Measurements from ENCODE around the gene NAT8L. TPM values are rescaled to one million over a fixed set of nuclear protein-coding genes. Genes with fewer than 3 reads are reported as not detected.

Gene NAT8L
- total RNA-seq, 1 experiment from 2014 or later, result 13.9 TPM

DNA sequence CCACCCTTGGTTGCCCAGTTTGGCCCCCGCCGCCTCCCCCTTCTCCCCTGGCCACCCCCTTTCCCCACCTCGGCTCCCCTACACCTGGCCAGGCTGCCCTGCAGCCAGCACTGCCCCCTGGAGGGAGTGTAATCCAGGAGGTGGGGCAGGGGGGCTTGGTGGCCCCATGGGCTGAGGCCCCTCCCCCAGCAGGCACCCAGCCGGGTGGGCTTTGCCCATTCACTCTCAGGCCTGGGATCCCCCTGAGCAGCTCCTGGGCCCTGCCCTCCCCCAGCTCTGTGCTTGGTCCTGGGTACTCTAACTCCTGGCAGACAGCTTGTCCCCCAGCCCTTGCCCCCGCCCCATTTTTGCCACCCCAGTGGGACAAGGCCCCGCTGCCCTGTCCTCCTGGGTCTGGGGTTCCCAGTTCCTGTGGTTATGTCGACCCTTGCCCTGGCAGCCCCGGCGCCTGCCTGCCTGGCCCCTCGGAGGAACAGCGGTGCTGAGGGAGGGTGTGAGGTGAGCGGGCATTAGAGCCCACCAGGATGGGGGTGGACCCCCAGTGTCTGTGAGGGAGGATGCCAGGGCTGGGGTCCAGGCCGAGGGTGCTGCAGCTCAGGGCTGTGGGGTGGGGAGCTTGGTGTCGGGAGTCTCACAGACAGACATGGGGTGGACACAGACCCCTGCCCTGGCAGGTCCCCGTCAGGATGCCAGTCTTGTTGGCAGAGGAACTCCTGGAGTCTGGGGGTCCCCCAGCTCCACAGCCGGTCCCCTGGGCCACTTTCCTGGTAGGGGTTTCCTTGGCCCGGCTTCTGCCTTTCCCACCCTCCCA is 10.2 kb downstream of the NAT8L start:
- H3K14ac ChIP-seq (ENCODE audit: insufficient read depth, low read length), result peak overlapping the region; percentile 15; the same call in 1 of the 2 replicates
- no peak overlapping the region for H3T11ph ChIP-seq (ENCODE audit: low read length)
- Mint-ChIP-seq H3K4me1 (peaks cover 12 to 30% of the 10 kb centered on the region in 2 experiments), H3K4me3 (no peak overlapping the region), H3K9me3 (no peaks in the 10 kb centered on the region; a peak in 2 of 5 replicates), H3K36me3 (ENCODE audit: insufficient read depth in 1 of 3, low read depth in 3 of 3) (peaks cover 0 to 4% (median 0%) of the 10 kb centered on the region in 3 experiments; a peak in 1 of 7 replicates), H3K27me3 (ENCODE audit: low read depth) (no peaks in the 10 kb centered on the region; the same call in 1 of the 2 replicates), H3K27ac (no peak overlapping the region)
- H4K5ac ChIP-seq (ENCODE audit: insufficient read length, low read depth, low read length), result no peak overlapping the region
- H3K4me2 ChIP-seq (ENCODE audit: insufficient read depth, insufficient read length, low read length), result no peak overlapping the region
- no peak overlapping the region for H3K9ac ChIP-seq (ENCODE audit: extremely low read depth, insufficient read length, low read length)
- H4K20me1 ChIP-seq (ENCODE audit: control insufficient read depth, insufficient read depth, insufficient read length), result no peaks in the 10 kb centered on the region
- no peak overlapping the region for H3K27ac ChIP-seq (ENCODE audit: insufficient read length, low read depth, low read length)
- TF ChIP-seq, protein P1, sequence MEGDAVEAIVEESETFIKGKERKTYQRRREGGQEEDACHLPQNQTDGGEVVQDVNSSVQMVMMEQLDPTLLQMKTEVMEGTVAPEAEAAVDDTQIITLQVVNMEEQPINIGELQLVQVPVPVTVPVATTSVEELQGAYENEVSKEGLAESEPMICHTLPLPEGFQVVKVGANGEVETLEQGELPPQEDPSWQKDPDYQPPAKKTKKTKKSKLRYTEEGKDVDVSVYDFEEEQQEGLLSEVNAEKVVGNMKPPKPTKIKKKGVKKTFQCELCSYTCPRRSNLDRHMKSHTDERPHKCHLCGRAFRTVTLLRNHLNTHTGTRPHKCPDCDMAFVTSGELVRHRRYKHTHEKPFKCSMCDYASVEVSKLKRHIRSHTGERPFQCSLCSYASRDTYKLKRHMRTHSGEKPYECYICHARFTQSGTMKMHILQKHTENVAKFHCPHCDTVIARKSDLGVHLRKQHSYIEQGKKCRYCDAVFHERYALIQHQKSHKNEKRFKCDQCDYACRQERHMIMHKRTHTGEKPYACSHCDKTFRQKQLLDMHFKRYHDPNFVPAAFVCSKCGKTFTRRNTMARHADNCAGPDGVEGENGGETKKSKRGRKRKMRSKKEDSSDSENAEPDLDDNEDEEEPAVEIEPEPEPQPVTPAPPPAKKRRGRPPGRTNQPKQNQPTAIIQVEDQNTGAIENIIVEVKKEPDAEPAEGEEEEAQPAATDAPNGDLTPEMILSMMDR (conservative IDR thresholded peaks at IDR 0.05), result 0 out of 3 replicates have a peak, but pooled peaks have one; percentile 22
- H2BK120ac ChIP-seq (ENCODE audit: low read depth, low read length, poor library complexity, severe bottlenecking), result no peak overlapping the region
- H2BK5ac ChIP-seq (ENCODE audit: insufficient read length, low read length), result no peak overlapping the region
- no peaks in the 10 kb centered on the region; the same call in 1 of the 2 replicates for H3K4me1 ChIP-seq (ENCODE audit: insufficient read depth, low read length)
- no peaks in the 10 kb centered on the region for H3K79me2 ChIP-seq (ENCODE audit: insufficient read depth, low read length)
- no peak overlapping the region for H3K23ac ChIP-seq (ENCODE audit: insufficient read length, low read depth, low read length)
- no peak overlapping the region for H3K18ac ChIP-seq (ENCODE audit: insufficient read length, low read depth, low read length)
- H3K23me2 ChIP-seq (ENCODE audit: insufficient read length, low read depth, low read length, poor library complexity, severe bottlenecking), result no peaks in the 10 kb centered on the region
- H4K8ac ChIP-seq (replicated peaks; ENCODE audit: insufficient read length, low read depth, low read length), result no peak overlapping the region
- WGBS (ENCODE audit: extremely low coverage, insufficient read length, low lambda C conversion rate), result no CpG with 5 or more reads among the region's 17 CpGs
- H3K79me1 ChIP-seq (ENCODE audit: insufficient read depth, low read depth, low read length, poor library complexity, severe bottlenecking), result no peaks in the 10 kb centered on the region
- no peak overlapping the region for H3K4ac ChIP-seq (ENCODE audit: low read depth, low read length)
- DNase-seq, result no peak
- no peaks in the 10 kb centered on the region for H3K27me3 ChIP-seq (ENCODE audit: insufficient read depth, low read length)
- no peak overlapping the region for H2AFZ ChIP-seq (ENCODE audit: low read length)
- no peak overlapping the region for H2BK12ac ChIP-seq (ENCODE audit: insufficient read length, low read depth, low read length)
- H4K91ac ChIP-seq (ENCODE audit: insufficient read length, low read depth, low read length), result no peak overlapping the region
- no peak overlapping the region for H2AK5ac ChIP-seq (ENCODE audit: insufficient read length, low read length)
- H3K9me3 ChIP-seq (ENCODE audit: control insufficient read depth, low read depth, low read length), result no peaks in the 10 kb centered on the region
- H2BK20ac ChIP-seq (ENCODE audit: low read depth, low read length, poor library complexity, severe bottlenecking), result no peak overlapping the region
- no peak overlapping the region for H2BK15ac ChIP-seq (ENCODE audit: low read depth, low read length)
- H3K56ac ChIP-seq (ENCODE audit: insufficient read length, low read depth, low read length), result no peak overlapping the region

Data from H9 (cell line).